Endothelial cell of hepatic sinusoid (primary cell): Measurements from ENCODE around the gene OSBP2.

Source experiments
- in situ Hi-C: cut with HindIII; loops from 2 replicates; pipeline ENCODE4 v1.10.0; 2017; ENCODE audit warnings: low sequenced_read_pairs

The OSBP2 gene

DNA sequence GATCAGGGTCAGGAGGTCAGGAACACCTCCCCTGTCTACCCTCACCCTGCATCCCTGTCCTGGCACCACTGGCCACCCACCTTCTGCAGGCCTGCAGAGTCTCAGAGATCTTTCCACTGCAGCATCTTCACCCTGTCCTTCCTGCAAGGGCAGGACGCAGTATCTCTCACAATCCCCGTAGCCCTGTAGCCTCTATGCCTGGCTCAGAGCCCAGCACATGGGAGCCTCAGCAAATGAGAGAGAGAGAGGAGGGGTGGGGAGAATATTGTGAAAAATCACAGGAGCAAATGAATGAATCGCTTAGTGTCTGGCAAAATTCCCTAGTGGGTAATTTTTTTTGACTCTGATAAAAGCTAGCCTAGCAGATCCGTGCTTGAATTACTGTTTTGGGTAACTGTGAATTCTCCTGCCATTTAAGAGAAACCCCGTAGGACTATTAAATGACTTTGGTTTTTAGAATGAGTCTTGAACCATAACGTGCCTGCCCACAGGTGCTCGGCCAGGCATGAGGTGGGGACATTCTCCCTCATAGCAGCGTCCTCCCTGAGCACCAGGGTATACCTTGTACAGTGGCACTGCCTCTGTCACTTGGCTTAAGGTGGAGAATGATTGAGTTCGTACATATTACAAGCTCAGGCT lies 182.4 kb downstream of the OSBP2 start:
- in situ Hi-C loops: no loop called here

DNA sequence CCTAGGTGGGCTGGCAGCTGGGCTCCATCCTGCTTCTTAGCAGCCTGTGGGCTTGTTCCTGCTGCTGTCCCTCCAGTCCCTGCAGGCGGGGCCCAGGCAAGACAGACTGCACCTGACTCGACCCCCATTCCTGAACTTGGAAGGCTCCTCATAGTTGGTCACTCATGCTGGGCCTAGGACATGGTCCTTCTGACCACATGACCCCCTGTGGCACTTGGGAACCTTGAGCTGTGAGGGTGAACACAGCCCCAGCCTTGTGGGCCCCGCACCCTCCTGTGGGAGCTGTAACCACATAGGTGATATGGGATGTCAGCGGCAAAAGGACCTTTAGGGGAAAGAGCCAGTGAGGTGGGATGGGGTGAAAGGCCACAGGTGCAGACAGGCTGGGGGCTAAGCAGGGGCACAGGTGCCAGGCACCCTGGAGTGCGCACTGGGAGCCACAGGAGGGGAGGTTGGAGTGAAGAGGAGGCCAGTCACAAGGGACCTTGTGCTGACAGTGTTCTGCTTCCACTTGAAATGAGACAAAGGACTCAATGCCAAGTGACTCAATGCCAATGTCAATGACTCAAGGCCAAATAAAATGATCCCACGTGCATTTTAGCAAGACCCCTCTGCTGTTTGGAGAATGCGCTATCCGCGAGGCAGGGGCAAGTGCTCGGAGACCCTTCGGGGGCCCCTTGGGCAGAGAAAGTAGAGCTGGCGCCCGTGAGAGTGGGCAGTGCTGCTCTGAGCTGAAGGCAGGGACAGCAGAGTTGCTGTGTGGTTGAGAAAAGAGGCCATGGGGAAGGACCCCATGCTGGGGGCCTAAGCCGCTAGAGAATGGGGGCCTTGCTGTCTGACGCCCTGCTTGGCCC lies 183.2 kb downstream of the OSBP2 start:
- in situ Hi-C loops: no loop called here

DNA sequence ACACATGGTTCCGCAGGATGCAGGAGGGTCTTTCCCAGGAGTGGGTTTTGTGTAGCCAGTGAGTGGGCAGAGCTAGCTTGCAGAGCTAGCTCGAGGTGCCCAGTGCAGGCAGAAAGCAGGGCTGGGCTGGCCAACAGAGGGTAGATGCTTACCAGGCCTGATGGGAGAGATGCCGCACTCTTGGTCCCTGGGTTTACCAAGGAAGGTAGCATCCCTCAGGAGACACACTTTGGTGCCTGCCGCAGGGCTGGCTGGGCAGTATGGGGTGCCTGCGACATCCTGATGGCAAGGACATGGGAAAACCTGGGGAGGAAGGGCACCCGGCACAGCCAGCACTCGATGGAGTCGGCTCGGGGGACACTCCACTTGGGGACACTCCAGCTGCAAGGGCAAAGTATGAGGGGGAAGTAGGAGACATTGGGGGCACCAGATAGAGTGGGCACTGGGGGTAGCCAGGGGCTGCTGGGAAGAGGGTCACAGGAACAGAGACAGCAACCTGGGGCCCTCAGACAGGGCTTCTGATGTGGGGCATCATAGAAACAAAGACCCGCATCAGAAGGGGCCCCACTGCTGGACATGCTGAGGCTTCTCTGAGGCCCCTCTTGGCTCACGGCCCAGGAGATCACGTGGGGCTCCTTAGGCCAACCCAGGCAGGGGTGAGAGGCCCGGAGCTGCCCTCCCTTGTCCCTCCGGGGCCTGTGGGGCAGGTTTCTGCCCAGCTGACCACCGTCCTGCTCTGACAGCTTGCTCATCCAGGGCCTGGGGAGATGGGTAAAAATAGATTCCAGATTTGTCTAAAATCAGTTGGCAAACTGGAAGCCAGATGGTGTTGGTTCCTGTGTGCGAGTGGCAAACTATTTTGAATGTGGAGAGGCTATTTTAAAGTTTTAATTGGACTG lies 184.1 kb downstream of the OSBP2 start:
- in situ Hi-C loops: no loop called here

DNA sequence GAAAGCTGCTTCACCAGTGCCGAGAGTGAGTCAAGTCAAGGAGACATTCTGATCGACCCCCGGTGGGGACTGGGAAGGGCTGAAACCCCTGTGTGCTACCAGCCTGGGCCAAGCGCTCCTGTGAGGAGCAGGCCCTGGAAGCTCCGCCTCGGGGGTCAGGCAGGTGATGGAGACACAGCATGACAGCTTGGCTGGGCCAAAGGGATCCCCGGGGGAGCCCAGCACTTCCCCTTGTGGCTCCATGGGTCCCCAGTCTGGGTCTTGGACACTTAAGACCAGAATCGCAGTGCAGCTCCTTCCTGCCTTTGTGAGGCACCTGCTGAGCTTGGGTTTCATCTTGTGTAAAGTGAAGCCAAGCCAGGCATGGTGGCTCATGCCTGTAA lies 184.7 kb downstream of the OSBP2 start:
- in situ Hi-C loops: no loop called here

DNA sequence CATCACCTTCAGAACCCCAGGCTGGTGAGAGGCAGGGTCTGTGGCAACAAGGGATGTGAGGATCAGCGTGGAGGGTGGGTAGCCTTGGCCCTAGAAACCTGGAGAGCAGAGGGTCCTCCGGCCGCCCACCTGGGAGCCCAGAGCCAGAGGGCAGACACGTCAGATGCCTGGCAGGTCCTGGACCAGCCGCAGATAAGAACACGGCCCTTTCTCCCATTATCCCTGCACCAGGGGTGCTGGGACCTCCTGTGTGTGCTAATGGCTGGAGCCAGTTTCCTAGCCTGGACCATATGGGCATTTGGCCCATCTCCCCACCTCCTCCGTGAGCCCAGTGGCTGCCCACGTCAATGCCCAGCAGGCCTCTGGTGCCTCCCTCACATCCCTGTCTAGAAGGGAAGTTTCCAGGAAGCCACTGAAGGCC lies 185.5 kb downstream of the OSBP2 start:
- in situ Hi-C loops: no loop called here

DNA sequence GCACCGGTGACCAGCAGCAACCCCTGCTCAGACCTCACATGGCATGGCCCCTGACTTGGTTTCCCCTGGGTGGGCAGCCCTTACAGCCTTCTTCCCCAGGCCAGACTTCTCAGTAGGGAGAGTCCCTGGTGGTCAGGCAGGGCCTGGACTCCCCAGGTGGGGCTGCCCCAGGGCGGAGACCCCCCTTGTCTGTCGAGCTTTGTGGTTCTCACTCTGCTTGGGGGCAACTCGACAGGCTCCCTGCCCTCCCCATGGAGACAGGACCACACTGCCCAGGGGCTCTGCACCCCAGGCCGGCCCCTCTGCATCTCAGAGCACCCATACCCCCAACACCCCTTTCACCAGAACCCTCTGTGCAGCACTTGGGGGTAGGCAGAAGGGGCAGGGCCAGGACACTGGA lies 186.2 kb downstream of the OSBP2 start:
- in situ Hi-C loops: no loop called here

DNA sequence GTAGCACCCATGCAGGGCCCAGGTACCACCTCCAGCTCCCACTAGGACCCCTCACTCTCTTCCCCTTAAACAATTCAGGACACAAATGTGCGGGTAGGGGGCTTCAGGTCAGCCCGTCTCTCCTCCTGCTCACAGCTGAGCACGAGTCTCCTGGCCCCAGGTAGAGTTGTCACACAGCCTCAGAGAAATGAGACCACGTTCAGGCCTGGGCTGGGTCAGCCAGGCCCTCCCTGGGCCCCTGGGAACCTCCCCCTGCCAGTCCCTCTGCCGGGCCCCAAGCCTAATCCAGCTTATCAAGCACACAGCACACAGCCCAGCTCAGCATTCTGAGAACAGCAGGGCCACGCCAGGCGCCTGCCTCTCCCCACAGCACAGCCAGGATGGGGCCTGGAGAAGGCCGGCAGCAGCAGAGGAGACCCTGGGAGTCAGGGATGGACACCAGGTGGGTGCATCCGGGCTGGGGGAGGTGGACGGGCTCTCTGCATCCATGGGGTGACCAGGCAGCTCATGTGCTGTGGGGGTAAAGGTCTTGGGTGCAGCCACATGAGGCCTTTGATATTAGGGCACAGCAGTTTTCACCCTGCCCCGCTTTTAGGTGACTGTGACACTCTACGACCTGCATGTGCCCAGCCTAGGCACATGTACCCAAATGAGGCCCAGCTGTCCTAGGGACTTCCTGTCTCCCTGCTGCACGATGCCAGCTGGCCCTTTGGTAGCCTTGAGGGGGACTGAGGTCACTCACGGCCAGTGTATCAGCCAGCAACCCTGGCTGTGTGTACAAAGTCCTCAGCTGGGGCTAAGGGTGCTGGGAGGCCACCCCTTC lies 186.9 kb downstream of the OSBP2 start:
- in situ Hi-C loops: no loop called here

DNA sequence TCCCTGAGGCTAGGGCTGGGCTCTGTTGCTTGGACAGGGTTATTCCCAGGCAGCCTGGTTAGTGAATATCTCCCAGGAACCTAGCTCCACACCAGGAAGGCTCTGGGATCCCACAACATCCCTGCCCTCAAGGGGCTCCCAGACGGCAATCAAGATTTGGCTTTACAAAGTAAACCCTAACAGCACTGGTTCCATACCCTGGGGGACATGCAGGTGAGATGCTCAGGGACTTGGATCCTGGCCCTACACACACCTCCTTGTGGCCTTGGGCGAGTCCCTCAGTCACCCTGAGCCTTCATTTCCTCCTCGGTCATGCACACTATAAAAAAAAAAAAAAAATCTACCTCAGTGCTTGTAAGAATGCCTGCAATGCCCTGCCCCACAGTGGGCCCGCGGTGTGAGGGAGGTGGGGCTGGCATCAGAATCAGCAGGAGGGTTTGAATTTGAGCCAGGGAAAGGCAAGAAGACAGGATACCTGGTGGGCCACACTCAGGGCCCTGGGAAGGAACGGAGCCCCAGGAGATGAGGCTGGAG lies 187.6 kb downstream of the OSBP2 start:
- in situ Hi-C loops: no loop called here

DNA sequence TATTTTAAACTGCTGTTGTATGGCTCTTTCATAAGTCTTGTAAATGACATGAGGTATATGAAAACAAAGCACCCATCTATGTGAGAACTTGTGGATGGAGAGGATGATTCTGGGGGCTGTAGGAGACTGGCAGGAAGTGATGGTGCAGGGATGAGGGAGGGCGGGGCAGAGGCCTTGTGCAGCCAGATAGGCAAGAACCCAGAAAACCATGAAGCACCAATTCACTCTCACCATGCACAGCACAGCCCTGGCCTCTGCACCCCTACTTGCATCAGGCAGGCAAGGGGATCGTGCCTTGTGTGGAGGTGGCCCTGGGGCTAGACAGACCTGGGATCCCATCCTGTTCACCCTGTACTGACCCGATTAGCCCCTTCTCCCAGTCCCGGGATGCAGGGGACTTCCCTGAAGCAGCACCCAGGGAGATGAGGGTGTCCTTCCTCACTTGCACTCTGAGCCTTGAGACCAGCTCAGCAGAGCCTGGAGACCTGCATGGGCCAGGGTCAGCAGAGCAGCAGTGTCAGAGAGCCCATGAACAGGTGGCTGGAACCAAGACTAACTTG lies 188.4 kb downstream of the OSBP2 start:
- in situ Hi-C loops: no loop called here

DNA sequence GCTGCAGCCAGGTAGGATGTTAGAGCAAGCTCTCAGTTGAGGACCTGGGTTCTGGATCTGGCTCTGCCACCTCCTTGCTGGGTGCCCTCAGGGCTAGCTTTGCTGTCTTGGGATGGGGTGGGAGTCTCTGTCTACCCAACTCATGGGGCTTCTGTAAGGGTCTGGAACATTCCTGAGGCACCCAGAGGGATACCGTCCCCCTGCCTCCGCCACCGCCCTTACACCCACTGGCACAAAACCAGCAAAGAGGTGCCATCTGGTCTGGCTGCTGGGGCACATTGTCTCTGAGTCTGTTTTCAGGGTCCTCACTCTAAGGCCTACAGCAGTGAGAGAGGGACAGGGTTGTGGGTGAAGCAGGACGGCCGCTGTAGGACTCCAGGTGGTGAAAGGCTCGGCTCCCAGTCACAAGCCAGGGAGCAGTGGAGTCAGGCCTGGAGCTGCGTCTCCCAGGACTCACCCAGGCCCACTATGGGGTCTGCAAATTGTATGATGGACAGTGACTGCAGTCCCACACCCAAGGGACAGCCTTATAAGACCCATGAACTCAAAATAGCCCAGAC lies 189.0 kb downstream of the OSBP2 start:
- in situ Hi-C loops: no loop called here

DNA sequence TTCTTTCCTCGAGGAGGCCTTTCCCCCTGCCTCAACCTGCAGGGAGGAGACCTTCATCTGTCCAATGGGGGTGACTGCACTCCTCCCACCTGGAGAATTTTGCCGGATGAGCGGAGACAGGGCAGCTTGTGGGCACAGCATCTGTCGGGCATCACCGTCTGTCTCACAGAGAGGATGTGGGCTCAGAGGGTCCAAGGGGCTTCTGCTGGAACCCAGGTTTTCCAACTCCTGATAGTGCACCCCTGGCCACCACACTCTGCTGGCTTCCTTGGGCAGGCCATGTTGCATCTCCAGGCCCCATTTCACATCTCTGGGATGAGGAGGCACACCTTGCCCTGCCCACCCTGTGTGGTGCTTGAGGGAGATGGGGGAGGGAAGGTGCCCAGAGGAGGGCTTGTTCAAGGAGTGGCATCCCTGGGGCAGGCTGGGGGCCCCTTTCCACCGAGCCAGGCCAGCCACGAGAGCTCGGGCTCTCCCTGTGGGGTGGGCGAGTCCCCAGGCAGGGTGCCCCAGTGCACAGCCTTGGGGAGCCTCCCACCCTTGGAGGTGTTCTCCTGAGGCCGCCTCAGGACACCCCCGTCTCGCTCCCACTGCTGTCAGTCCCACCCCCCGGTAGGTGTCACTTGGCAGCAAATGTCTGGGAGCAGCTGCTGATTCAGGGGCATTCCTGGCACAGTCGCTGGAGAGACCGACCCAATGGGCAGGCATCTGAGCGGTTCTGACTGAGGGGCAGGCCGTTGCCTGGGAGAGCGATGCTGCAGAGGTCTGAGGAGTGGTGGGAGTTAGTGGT lies 189.7 kb downstream of the OSBP2 start:
- in situ Hi-C loops: no loop called here

DNA sequence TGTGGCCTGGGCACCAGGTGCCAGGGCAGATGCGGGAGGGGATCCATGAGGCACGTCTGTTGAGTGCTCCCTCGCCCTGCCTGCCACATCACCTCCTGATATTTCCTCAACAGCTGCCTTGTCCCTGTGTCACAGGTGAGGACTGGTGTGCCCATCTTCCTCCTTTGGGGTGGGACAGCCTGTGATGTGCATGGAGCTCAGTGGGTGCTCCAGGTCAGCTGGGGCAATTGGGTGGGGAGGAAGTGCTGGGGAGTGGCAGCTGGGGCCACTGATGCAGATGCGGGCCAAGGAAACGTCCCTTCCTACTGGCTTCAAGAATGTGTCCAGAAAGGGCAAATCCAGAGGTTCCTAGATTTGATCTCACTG lies 190.3 kb downstream of the OSBP2 start:
- in situ Hi-C loops: no loop called here

DNA sequence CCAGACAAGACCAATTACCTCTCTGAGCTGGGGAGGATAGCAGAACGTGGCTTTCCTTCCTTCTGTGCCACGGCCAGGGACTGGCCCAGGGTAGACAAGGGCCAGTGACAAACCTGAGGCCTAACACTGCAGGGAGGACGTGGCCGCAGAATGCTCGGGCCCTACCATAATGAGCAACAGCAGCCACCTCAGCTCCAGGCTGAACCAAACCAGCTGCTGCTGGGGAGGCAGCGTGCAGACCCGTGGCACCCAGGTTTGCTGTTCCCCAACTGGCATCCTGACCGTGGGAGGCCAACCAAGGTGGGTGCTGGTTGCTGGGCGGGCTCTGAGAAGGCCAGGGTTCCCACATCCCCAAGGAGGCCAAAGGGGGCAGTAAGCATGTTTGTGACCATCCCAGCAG lies 190.9 kb downstream of the OSBP2 start:
- in situ Hi-C loops: no loop called here

DNA sequence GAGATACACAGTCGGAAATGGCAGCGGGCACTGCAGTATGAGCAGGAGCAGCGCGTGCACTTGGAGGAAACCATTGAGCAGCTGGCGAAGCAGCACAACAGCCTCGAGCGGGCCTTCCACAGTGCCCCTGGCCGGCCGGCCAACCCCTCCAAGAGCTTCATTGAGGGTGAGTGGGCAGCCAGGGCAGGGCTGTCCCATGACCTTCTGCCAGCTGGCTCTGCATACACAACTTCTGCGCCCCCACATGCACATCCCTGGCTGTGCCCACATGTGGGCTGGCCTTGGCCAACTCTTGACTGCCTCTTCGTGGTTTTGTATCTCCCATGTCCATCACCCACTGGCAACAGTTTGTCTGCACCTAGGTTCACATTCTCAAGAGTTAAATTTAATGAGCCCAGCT lies 192.8 kb downstream of the OSBP2 start:
- in situ Hi-C loops: no loop called here

DNA sequence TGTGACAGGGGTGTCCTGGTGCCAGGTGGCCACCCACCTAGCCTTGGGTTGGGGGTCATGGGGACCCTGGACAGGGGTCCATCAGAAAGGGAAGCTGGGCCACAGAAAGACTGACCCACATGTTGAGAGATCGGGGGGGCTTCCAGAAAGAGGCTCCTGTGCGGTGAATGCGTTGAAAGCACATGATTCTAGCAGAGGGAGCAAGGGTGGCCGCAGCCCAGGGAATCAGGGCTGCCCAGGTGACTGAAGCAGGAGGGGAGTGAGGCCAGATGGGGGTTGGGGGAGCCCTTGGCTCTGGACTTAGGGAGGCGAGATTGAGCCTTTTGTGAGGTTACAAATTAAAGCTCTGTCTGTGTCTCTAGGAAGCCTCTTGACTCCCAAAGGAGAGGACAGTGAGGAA lies 193.2 kb downstream of the OSBP2 start:
- in situ Hi-C loops: no loop called here

DNA sequence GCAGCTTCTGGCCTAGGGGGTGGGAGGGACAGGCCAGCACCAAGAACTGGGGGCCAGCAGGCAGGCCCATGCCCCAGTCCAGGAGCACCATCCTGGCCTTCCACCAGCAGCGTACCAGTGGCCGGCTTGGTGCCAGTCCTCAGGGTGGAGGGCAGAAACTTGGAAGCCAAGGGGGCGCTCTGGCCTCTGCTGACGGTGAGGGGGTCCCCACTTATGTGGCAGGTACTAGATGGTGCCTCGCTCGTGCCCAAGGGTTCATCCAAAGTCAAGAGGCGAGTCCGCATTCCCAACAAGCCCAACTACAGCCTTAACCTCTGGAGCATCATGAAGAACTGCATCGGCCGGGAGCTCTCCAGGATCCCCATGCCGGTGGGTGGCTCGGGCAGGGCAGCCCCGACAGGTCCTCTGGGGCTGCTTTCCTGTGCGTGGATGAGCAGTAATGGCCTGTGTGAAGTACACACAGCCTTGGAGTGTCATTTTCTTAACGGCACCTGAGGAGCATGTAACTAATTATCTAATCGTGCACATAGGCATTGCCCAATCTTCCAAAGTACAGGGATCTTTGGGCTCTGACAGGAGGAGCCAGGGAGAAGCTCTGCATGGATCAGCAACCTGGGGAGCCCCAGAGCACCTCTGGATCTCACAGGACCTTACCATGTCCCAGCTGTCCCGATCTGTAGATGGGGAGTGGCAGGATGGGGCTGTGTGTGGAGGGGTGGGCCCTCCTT lies 194.8 kb downstream of the OSBP2 start:
- in situ Hi-C loops: no loop called here

DNA sequence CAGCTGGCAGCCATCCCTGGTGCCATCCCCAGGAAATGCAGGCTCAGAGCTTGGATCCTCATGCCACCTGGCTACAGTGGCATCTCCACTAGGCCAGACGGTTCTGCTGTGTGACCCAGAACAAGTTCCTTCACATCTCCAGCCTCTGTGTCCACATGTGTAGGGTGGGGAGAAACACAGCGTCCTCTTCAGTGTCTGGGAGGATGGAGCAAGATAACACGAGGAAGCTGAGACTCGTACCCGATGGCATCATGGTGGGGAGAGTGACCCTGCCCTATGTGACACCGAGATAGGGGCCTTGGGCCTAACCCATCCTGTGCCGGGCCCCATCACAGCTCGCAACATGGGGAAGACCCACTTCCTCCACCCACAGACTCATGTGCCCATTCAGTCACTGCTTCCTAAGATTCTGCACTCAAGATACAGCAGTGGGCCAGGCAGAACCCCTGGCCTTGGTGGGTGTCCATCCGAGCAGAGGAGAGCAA lies 195.4 kb downstream of the OSBP2 start:
- in situ Hi-C loops: loop anchor here (5.0 kb wide), 1 partner anchor 62 kb away; no protein-coding TSS in a partner anchor
